ENCODE data around the gene MAGEA4.

MAGEA4 gene

GRCh38 chrX:151912780-151913179 is at the start of gene MAGEA4:
TSS of gene MAGEA4 (plus strand) at chrX:151912889. CDS start at chrX:151923665, 10,776 bp downstream.
- TF ChIP-seq EZH2 (IDR thresholded peaks at IDR 0.05; ENCODE audit: borderline replicate concordance, low read length): no peak
- no peak for TF ChIP-seq CTCF (IDR thresholded peaks at IDR 0.05; ENCODE audit: low read length)

GRCh38 chrX:151870602-151871001 is 42.1 kb upstream of the MAGEA4 start:
- Histone ChIP-seq H3K4me3 (ENCODE audit: low read depth, low read length, poor library complexity, severe bottlenecking) (no peak overlapping the region), H3K9me2 (ENCODE audit: low read depth, low read length) (no peaks in the 10 kb centered on the region), H3K4me2 (ENCODE audit: low read length) (no peak overlapping the region), H3K36me3 (ENCODE audit: insufficient read depth, low read length) (no peaks in the 10 kb centered on the region), H3F3A (ENCODE audit: insufficient read depth, low read length) (no peaks in the 10 kb centered on the region), H3K27ac (ENCODE audit: low read depth, low read length, poor library complexity, severe bottlenecking) (no peak overlapping the region), H4K20me1 (ENCODE audit: insufficient read depth, low read length) (no peaks in the 10 kb centered on the region), H3K9me3 (ENCODE audit: low read length) (no peaks in the 10 kb centered on the region), H3K27me3 (ENCODE audit: insufficient read depth, low read length) (no peaks in the 10 kb centered on the region), H3K9ac (ENCODE audit: low read length) (no peak overlapping the region), H3K4me1 (ENCODE audit: insufficient read depth, low read length, severe bottlenecking) (no peaks in the 10 kb centered on the region), H3K79me2 (ENCODE audit: insufficient read depth, low read length) (no peaks in the 10 kb centered on the region), H2AFZ (ENCODE audit: low read length) (no peak overlapping the region)
- TF ChIP-seq EZH2 (IDR thresholded peaks at IDR 0.05; ENCODE audit: borderline replicate concordance, low read length) (no peak), CTCF (IDR thresholded peaks at IDR 0.05; ENCODE audit: low read length) (no peak)

More at GRCh38 chrX:151912780-151913179, at the start of gene MAGEA4:
- Histone ChIP-seq H3K9me2 (ENCODE audit: low read depth, low read length) (no peaks in the 10 kb centered on the region), H3K27me3 (ENCODE audit: insufficient read depth, low read length) (no peaks in the 10 kb centered on the region), H3K9me3 (ENCODE audit: low read length) (no peaks in the 10 kb centered on the region), H4K20me1 (ENCODE audit: insufficient read depth, low read length) (no peaks in the 10 kb centered on the region), H3K79me2 (ENCODE audit: insufficient read depth, low read length) (no peaks in the 10 kb centered on the region), H3K4me1 (ENCODE audit: insufficient read depth, low read length, severe bottlenecking) (no peaks in the 10 kb centered on the region), H3F3A (ENCODE audit: insufficient read depth, low read length) (no peaks in the 10 kb centered on the region), H3K4me2 (ENCODE audit: low read length) (no peak within 1 kb of the TSS), H3K27ac (ENCODE audit: low read depth, low read length, poor library complexity, severe bottlenecking) (no peak within 1 kb of the TSS), H3K9ac (ENCODE audit: low read length) (no peak within 1 kb of the TSS), H3K4me3 (ENCODE audit: low read depth, low read length, poor library complexity, severe bottlenecking) (no peak within 1 kb of the TSS), H2AFZ (ENCODE audit: low read length) (no peak within 1 kb of the TSS), H3K36me3 (ENCODE audit: insufficient read depth, low read length) (no peaks in the 10 kb centered on the region)

- no peak overlapping the region for H3K9ac ChIP-seq (ENCODE audit: low read length)
- no peaks in the 10 kb centered on the region for H3K4me1 ChIP-seq (ENCODE audit: insufficient read depth, low read length, severe bottlenecking)
- TF ChIP-seq EZH2 (IDR thresholded peaks at IDR 0.05; ENCODE audit: borderline replicate concordance, low read length) (no peak), CTCF (IDR thresholded peaks at IDR 0.05; ENCODE audit: low read length) (no peak)
- no peaks in the 10 kb centered on the region for H3K27me3 ChIP-seq (ENCODE audit: insufficient read depth, low read length)
- no peaks in the 10 kb centered on the region for H3K79me2 ChIP-seq (ENCODE audit: insufficient read depth, low read length)
- H3K9me3 ChIP-seq (ENCODE audit: low read length): no peaks in the 10 kb centered on the region
- H4K20me1 ChIP-seq (ENCODE audit: insufficient read depth, low read length): no peaks in the 10 kb centered on the region
- H3K27ac ChIP-seq (ENCODE audit: low read depth, low read length, poor library complexity, severe bottlenecking): no peak overlapping the region
- H3K4me2 ChIP-seq (ENCODE audit: low read length): no peak overlapping the region
- H3K9me2 ChIP-seq (ENCODE audit: low read depth, low read length): no peaks in the 10 kb centered on the region
- H3F3A ChIP-seq (ENCODE audit: insufficient read depth, low read length): no peaks in the 10 kb centered on the region
- no peaks in the 10 kb centered on the region for H3K36me3 ChIP-seq (ENCODE audit: insufficient read depth, low read length)
- no peak overlapping the region for H3K4me3 ChIP-seq (ENCODE audit: low read depth, low read length, poor library complexity, severe bottlenecking)
- H2AFZ ChIP-seq (ENCODE audit: low read length): no peak overlapping the region
Measured at GRCh38 chrX:151871244-151871643, 41.4 kb upstream of the MAGEA4 start.

Measured in OCI-LY1 (cell line).